ENCODE results near the gene ZNF300.
"Not testable (repeated sequence)": the region's sequence is repeated elsewhere in the genome, so short reads cannot be mapped to it uniquely, and the experiment has no call there.

- not testable (repeated sequence) for TF ChIP-seq RAD21 (IDR thresholded peaks at IDR 0.05); CTCF (IDR thresholded peaks at IDR 0.05; ENCODE audit: low read depth, low read length, missing input control); MAX (IDR thresholded peaks at IDR 0.05); ZBTB33 (IDR thresholded peaks at IDR 0.05); SP1 (IDR thresholded peaks at IDR 0.05); FOXA1 (IDR thresholded peaks at IDR 0.05)
These were observed 48.1 kb downstream of the ZNF300 start for GRCh38 chr5:150856700-150857099.
